NCI-H1092 (cell line): ENCODE data around the gene STEAP3.

Source experiments
- DNase-seq: peaks from one replicate; lab custom pipeline; 2025; lab: John Stamatoyannopoulos, UW

The STEAP3 gene, protein sequence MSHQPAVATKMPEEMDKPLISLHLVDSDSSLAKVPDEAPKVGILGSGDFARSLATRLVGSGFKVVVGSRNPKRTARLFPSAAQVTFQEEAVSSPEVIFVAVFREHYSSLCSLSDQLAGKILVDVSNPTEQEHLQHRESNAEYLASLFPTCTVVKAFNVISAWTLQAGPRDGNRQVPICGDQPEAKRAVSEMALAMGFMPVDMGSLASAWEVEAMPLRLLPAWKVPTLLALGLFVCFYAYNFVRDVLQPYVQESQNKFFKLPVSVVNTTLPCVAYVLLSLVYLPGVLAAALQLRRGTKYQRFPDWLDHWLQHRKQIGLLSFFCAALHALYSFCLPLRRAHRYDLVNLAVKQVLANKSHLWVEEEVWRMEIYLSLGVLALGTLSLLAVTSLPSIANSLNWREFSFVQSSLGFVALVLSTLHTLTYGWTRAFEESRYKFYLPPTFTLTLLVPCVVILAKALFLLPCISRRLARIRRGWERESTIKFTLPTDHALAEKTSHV

DNA sequence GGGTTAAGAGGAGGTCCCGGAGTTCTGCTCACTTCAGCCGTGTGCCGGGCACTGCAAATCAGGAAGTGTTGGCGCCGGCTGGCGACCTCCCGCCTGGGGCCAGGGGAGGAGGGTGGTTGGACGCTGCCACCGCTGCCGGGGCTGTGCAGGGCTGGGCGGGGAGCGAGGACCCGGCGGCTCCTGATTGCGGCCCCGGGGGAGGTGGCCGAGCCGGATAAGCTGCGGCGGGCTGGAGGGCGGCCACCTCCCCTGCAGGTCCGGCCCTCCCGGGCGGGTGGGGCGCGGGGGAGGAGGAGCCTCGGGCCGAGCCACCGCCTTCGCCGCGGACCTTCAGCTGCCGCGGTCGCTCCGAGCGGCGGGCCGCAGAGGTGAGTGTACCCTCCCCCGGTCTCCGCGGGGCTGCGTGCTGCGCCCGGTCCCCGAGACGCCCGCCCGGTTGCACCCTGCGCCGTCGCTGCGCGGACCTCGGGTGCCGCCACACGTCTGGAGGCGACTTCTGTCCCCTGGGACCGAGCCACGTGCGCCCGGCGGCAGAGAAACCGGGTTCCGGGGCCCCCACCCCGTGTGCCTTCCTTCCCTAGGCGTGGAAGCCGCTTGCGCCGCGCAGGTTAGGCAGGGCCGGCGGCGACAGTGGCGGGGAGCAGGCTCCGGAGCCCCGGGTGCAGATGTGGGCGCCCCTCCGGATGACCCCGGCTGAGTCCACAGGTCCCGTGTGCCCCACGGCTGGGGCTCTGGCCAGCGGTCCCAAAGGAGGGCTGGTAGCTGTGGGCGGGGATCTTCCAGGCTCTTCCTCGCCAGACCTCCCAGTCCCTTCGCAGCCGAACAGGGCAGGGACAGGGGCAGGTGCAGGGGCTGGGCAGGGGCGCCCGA lies at the start of gene STEAP3:
Gene STEAP3, plus strand, starts transcription at position 314 of the 870 bp plus-strand sequence. CDS start 7,179 bp downstream, outside the sequence.
- no peak for DNase-seq

DNA sequence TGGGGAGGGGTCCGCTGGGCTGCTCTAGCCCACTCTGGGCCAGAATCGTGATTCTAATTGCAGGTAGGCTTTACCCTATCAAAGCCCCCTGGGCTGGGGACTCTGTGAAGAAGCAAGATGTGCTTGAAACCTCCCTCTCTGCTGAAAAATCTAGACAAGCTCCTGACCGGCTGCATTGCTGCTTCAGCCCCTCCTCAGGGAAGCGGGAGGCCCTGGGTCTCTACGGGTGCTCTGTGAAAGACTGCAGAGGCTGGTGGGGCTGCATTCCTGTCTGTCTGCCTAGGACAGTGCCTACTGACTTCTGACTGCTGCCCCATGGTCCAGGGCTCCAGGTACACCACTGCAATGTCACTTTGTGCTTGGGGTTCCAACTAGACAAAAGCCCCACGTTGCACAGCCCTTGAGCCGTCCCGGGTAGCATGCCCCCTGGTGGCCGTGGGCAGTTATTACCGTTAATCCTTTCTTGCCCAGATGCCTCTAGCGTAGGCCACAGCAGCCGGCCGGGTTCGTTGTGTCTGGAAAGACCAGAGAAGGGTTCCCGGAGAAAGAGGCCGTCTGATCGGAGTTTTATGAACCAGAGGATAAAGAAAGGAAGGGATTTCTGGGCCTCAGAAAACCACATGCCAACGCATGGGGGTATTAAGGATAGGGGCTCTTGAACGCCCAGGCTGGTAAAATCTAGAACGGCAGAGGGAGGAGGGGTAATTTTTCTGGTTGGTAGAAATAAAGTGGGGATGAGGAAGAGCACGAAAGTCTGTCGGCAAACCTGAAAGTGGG lies 49.2 kb upstream of the STEAP3 start:
- DNase-seq: no peak

DNA sequence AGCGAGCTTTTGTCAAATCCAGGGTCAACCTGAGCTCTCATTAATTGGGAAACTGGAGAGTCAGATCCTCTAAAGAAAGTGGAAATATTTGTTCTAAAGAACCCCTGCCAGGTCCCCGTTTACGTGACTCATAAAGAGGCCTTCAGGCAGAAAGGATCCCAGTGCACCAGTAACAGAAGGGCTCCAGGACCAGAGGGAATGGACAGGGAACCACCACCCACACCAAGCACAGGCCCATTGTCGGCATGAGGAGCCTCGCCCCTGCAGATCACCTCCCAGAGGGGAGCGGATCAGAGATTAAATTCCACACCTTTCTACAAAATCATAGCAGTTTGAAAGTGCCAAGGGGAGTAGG lies 48.7 kb upstream of the STEAP3 start:
- DNase-seq: no peak

DNA sequence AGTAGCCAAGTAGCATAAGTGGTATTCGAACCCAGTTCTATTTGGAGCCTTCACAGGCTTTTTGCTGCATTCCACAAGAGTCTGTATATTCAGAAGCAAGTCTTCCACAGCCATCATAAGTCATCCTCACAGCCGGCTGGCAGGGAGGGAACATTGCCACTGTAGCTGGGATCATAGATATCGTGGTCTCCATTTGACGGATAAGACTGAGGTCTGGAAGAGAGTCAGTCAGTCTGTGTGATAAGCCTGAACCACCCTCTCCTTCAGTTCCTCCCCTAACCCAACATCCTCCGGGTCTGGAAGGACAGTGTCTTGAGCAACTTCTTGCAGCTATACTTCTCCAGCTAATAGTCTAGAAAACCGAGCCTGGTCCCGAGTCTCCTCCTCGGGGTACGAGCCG lies 48.1 kb upstream of the STEAP3 start:
- DNase-seq: no peak

DNA sequence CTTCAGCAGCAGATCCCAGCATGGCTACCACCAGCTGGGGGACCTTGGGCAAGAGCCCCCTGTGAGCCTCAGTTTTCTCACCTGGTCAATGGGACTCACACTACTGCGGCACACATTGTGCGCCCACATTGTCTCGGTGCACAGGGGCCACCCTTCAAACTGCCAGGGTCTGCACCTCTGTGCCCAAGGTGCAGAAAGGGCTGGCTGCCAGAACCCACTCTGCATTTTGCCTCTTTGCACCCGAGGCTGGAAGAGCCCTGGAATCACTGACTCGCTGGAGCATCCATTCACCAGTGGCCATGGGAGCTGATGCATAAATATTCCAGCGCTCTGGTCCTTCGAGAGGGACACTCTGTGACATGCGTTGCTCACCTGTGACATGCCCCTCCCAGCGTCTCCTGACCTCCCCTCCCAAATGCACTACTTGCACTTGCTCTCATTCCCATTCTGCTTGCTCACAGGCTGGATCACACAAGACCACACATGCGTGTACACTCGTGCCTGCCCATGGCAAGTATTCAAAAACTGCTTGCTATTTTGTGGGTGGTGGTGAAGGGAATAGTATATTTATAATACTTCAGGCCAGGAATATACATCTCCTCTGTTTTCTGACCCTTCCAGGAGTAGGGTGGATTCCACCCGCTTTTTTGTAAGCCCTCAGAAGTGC lies 46.3 kb upstream of the STEAP3 start:
- DNase-seq: no peak

DNA sequence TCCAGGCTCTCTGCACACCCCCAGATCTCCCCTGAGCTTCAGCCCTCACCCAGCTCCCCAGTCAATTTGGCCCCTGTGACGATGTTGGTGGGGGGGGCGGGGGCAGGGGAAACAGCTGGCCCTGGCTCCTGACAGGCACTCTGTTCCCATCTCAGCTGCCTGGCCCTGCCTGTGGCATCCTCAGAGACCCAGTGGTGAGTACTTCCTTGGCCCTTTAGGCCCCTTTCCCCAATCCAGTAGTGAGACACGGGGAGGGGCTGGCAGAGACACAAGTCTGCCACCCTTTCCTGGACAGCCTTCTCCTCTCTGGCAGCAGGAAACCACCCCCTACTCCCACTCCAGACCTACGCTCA lies 45.8 kb upstream of the STEAP3 start:
- DNase-seq: no peak

DNA sequence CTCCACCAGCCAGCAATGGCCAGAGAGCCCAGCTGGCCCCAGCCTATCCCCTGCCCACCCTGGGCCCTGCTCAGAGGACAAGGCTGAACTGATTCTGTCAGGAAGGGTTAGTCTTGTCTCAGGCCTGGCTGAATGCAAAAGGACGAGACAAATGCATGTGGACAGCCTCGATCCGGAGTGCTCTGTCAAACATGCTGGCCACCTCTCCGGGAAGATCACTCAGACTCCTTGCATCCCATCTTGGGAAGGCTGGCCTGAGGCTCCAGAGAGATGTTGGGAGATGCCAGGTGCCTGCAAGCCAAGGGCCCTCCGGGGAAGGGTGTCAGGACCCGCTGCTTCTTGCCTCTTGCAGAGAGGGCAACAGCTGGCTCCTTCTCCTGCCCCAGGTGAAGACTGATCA lies 44.9 kb upstream of the STEAP3 start:
- no peak for DNase-seq

DNA sequence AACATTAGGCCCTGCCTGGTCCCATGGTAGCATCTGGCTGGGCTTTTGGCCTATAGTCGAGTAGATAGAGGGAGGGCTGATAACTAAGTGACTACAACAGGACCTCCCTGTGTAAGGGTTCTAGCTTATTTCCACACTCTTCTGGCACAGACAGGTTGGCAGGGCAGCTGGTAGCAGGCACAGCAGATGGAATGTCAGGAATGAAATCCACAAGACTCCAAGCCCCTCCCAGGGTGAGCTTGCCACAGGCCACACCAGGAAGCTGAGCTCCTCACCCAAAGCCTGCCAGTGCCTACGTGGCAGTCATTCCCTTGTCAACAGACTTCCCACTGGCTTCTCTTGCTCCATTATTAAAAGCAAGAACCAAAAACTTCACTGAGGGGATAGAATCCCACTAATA lies 44.4 kb upstream of the STEAP3 start:
- no peak for DNase-seq

DNA sequence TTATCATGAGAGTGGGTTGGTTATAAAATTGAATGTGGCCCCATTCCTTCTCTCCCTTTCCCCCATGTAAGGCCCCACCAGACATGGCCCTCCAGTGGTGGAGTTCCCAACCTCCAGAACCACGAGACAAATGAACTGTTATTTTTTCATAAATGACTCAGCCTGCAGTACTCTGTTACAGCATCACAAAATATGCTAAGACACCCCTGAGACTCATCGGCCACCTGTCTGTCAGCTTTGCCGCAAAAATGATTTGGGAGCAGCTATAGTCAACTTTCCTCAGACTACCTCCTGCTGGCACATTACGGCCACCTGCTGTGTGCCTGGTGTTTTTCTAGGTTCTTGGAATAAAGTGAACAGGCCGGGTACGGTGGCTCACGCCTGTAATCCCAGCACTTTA lies 43.6 kb upstream of the STEAP3 start:
- no peak for DNase-seq

DNA sequence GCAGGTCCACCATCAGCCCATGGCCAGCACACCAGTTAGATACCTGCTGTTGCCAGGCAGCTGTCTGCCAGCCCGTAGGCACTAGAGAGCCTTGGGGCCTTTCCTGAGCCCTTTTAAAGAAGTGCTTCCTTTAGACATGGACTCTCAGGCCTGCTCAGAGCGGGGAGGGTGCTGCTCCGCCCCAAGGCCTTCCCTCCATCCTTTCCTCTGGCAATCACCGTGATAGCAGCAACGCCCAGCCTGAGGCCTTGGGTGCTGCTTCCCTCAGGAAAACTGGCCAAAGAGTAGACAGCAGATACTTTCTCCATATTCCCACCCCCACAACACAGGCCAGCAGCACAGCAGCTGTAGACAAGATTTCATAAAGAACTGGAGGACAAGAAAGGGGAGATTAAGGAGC lies 42.7 kb upstream of the STEAP3 start:
- DNase-seq: no peak

DNA sequence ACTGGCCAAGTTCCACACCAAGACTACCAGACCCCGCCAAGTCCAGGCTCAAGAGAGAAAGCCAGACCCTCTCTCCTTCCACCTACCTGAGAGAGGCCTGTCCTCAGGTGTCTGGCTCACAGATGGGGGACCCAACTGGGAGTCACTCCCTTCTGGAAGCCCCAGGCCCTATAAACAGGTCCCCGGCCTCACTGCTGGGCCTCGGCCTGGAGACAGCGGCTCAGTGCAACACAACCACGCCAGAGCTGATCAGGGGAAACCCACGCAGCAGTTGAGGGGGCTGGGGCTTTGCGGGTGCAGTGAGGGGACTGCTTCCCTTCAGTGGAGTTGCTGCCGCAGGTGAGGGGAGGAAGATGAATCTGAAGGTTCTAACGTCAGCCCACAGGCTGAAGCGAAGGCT lies 42.2 kb upstream of the STEAP3 start:
- no peak for DNase-seq

DNA sequence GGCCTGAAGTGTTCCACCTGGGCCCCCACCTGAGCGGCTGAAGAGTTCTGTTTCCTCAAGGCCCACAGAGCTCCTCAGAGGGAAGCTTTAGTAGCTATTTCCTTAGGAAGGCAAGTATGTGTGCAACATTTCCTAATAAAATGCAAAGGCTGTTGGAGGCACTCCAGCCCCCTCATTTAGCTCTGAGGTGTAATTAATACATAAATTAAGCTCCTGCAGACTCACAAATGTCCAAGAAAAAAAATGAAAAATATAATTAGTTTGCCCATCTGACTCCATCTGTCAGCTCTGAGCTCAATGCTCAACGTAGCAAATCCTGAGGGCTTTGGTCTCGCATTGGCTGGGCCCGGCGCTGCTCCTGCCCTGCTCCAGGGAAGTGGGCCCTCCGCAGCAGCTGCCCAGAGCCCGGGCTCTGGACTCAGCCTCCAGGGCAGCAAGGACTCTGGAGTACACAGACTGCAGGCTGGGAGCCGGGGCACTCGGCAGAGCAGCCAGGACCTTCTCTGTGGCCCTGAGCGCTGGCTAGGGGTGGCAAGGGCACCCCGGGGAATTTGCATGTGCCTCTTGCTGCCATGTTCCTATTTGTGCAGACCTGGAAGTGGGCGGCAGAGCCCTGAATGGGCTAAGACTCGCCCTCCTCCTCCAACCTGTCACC lies 41.7 kb upstream of the STEAP3 start:
- DNase-seq: no peak

DNA sequence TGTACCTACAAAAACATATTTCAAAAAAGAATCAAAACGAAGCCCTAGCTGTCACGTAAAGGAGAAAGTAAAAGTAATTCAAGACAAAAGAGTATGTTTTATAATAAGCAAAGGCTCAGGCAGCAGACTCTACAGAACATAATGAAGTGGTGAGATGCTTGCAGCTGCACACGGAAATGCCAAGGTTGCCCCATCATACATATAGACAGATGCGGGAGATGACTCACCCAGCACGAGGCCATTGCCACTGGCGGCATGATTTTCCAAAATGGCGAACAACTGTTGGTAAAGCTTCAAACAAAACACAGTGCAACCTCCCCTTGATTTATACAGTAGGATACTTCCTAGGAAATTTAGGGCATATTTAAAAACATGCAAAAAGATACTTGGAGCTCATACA lies 39.1 kb upstream of the STEAP3 start:
- DNase-seq: no peak

DNA sequence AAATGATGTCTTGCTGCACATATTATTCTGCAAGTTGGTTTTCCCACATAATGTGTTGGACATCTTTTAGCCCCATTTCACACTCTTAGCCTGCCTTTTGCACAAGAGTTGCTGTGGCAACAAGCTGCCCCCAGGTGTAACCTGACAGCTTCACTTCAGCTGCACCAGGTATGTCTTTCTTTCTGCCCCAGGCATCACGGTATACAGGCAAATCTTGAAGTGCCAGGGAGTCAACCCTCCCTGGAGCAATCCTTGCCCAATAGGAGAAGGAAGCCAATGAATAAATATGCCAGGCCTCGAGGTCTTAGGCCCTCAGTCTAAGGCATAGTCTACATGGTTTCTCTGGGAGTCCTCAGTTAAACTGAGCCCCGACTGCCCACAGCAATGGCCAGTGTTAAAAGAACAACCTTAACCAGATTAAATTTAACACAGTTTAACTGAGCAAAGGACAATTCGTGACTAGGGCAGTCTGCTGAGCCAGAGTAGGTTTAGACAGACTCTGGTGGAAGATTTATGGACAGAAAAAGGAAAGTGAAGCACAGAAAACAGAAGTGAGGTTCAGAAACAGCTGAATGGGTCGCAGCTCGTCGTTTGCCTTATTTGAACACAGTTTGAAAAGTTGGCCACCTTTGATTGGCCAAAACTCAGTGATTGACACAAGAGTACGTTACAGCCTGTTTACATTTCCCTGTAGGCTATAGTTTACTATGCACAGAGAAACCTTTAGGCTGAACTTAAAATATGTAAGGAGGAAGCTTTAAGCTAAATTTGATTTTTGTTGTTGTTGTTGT lies 33.1 kb upstream of the STEAP3 start:
- no peak for DNase-seq

DNA sequence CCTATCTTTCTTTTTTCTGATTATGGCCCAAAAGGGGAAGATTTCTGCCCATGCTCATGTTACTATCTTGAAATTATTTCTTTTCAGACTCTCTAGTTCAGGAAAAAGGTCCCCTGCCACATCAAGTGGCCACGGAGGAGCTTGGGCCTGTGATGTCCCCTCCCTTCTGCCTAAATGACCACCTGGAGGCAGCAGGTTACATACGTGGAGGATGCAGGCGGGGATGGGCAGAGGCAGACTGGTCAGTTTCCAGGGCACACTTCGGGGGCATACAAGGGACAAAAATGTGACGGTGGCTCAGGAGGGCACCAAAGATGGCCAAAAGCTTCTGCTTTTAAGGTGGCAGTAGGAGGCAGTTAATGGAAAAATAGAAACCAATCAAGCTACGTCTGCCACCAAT lies 30.7 kb upstream of the STEAP3 start:
- DNase-seq: no peak

DNA sequence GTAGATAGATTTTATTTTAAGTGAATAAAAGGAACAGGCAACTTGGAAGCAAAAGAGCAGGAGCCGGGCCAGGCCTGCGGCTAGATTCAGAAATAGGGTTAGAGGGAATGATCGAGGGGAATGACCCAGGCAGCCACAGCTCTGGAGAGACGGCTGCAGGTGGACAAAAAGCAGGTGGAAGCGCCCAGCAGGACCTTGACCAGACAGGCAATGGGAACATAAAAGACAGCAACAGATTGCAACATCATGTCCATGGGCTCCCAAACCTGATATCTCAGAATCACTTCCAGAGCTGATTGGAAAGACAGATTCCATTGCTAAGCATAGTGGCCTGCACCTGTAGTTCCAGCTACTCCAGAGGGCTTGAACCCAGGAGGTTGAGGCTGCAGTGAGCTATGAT lies 28.6 kb upstream of the STEAP3 start:
- no peak for DNase-seq

DNA sequence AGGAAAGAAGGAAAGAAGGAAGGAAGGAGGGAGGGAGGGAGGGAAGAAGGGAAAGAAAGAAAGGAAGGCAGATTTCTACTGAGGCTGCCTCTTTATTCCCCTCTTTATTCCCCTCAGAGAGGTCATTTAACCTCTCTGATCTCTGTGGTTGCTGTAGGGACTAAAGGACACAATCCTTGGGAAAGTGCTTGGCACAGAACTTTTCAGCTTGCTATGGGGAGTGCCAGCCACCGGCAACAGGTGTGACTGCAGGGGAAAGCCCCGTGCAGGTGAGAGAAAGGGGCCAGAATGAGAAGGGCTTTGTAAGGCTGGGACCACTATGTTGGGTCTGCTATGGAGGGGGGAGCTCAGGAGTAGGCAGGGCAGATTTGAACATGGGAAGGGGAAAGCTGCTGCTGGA lies 27.7 kb upstream of the STEAP3 start:
- DNase-seq: no peak

DNA sequence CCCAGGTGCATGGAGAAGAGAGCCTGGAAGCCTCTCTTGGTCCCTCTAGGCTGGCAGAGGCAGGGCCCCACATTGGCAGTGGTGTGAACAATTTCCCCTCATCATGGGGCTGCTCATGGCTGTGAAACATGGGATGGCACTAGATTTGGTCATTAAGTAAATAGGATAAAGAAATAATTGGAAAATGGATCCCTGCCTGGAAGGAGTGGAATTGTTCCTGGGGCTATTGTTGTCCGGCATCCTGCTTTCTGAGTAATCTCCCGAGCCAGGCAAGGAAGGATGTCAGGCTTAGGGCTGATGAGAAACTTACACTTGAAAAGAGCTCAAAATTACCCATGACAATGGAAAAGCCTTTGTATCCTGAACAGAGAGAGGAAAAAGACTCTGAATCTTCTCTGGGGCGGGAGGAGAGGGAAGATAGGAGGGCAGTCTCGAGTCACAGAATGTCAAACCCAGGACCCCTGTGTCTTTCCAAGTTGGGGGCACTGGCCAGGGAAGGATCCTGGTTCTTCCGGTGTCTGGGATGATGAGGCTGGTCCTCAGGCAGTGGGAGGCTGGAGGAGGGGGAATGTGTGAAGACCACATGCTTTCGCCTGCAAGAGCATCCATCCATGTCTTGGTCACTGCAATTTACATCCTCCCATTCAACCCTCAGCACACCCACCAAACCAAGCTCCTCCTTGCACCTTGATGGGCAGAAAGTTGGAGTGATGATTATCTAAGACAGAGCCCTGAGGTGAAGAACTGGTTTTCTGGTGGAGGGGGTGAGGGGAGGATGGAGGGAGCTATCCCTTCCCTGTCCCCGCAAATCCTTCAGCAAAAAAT lies 27.1 kb upstream of the STEAP3 start:
- no peak for DNase-seq

DNA sequence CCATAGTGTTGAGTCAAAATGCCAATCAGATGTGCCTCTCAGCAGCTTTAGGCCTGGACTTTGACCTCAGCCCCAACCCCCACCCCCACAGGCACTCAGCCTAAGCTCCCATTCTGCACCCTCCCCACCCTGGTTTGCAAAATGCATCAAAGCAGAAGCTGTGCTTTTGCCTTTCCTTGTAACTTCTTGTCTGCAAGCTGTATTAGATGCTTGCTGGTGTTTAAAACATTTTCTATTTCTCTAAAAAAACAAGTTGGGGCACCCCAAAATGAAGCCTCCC lies 26.6 kb upstream of the STEAP3 start:
- DNase-seq: no peak
